Measurements from ENCODE around the gene SLC25A22. TPM values are rescaled to one million over a fixed set of nuclear protein-coding genes. Genes with fewer than 3 reads are reported as not detected.

SLC25A22 gene
- total RNA-seq, 1 experiment from 2014 or later: 38.1 TPM

DNA sequence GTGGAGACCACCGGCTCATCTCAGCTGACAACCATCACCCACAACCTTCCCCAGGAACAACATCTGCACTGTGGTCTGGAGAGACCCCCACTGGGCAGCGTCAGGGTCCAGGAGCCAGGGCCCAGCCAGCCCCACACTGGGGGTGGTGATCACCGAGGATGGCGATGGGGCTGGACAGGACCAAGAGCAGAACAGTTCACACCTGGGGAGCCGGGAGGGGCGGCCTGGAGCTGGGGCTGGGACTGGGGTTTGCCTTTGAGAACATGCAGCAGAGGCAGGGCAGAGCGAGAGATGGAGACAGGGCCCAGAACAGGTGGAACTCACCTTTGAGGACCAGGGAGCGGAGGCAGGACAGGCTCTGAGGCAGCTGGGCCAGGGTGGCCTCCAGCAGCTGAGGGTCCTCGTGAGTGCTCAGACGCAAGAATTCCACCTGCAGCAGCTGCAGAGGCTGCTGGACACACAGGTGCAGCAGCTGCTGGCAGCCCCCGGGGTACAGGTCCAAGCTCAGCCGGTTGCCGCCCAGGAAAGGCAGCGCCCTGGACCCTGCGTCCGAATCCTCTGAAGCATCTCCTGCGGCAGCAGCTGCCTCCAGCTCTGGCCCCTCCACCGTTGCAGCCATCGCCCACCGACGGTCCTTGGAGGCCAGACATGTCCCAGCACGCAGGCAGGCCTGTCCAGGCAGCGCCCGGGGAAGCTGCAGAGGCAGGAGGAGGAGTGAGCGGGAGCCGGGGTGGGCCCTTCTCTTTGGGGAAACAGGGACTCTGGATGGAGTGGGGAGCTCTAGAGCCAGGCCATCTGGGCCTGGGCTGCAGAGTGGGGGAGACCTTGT, 5.9 kb upstream of the SLC25A22 start:
- CTCF ChIA-PET: no interaction called here
- no peak for TF ChIP-seq EZH2 (IDR thresholded peaks at IDR 0.05; ENCODE audit: borderline replicate concordance, low read depth, low read length, poor library complexity, severe bottlenecking)
- TF ChIP-seq, protein P1, sequence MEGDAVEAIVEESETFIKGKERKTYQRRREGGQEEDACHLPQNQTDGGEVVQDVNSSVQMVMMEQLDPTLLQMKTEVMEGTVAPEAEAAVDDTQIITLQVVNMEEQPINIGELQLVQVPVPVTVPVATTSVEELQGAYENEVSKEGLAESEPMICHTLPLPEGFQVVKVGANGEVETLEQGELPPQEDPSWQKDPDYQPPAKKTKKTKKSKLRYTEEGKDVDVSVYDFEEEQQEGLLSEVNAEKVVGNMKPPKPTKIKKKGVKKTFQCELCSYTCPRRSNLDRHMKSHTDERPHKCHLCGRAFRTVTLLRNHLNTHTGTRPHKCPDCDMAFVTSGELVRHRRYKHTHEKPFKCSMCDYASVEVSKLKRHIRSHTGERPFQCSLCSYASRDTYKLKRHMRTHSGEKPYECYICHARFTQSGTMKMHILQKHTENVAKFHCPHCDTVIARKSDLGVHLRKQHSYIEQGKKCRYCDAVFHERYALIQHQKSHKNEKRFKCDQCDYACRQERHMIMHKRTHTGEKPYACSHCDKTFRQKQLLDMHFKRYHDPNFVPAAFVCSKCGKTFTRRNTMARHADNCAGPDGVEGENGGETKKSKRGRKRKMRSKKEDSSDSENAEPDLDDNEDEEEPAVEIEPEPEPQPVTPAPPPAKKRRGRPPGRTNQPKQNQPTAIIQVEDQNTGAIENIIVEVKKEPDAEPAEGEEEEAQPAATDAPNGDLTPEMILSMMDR (conservative IDR thresholded peaks at IDR 0.05; ENCODE audit: low read depth, low read length): no peak
- Histone ChIP-seq H3K27me3 (replicated peaks; ENCODE audit: insufficient read depth, low read depth, low read length, poor library complexity) (no peaks in the 10 kb centered on the region), H3K4me3 (ENCODE audit: low read depth, low read length, poor library complexity, severe bottlenecking) (peak overlapping the region; percentile 69), H3K9me3 (ENCODE audit: low read depth, low read length, poor library complexity, severe bottlenecking) (no peaks in the 10 kb centered on the region), H3K27ac (ENCODE audit: low read depth, low read length, poor library complexity, severe bottlenecking) (peak overlapping the region; percentile 86), H3K4me1 (ENCODE audit: insufficient read depth, low read length, poor library complexity, severe bottlenecking) (no peaks in the 10 kb centered on the region), H3K36me3 (ENCODE audit: insufficient read depth, low read length, poor library complexity, severe bottlenecking) (peaks cover 13% of the 10 kb centered on the region)
- POLR2A ChIA-PET (ENCODE audit: low non-redundant PET): no interaction called here
- BruUV-seq (replicated peaks): no TSS peak
- DNase-seq (ENCODE audit: low spot score): no peak
- intact Hi-C loops (cut with micrococcal nuclease; ENCODE audit: unreplicated experiment): no loop called here

- BruUV-seq (replicated peaks): no TSS peak
- POLR2A ChIA-PET (ENCODE audit: low non-redundant PET): no interaction called here
- CTCF ChIA-PET: no interaction called here
- no peak for TF ChIP-seq EZH2 (IDR thresholded peaks at IDR 0.05; ENCODE audit: borderline replicate concordance, low read depth, low read length, poor library complexity, severe bottlenecking)
- TF ChIP-seq, protein P1 (conservative IDR thresholded peaks at IDR 0.05; ENCODE audit: low read depth, low read length): no peak
- Histone ChIP-seq H3K36me3 (ENCODE audit: insufficient read depth, low read length, poor library complexity, severe bottlenecking) (peaks cover 13% of the 10 kb centered on the region), H3K4me1 (ENCODE audit: insufficient read depth, low read length, poor library complexity, severe bottlenecking) (no peaks in the 10 kb centered on the region), H3K27me3 (replicated peaks; ENCODE audit: insufficient read depth, low read depth, low read length, poor library complexity) (no peaks in the 10 kb centered on the region), H3K4me3 (ENCODE audit: low read depth, low read length, poor library complexity, severe bottlenecking) (no peak overlapping the region), H3K27ac (ENCODE audit: low read depth, low read length, poor library complexity, severe bottlenecking) (no peak overlapping the region), H3K9me3 (ENCODE audit: low read depth, low read length, poor library complexity, severe bottlenecking) (no peaks in the 10 kb centered on the region)
- intact Hi-C loops (cut with micrococcal nuclease; ENCODE audit: unreplicated experiment): no loop called here
- DNase-seq (ENCODE audit: low spot score): no peak
Measured at GRCh38 chr11:803467-803742, 5.3 kb upstream of the SLC25A22 start.

DNA sequence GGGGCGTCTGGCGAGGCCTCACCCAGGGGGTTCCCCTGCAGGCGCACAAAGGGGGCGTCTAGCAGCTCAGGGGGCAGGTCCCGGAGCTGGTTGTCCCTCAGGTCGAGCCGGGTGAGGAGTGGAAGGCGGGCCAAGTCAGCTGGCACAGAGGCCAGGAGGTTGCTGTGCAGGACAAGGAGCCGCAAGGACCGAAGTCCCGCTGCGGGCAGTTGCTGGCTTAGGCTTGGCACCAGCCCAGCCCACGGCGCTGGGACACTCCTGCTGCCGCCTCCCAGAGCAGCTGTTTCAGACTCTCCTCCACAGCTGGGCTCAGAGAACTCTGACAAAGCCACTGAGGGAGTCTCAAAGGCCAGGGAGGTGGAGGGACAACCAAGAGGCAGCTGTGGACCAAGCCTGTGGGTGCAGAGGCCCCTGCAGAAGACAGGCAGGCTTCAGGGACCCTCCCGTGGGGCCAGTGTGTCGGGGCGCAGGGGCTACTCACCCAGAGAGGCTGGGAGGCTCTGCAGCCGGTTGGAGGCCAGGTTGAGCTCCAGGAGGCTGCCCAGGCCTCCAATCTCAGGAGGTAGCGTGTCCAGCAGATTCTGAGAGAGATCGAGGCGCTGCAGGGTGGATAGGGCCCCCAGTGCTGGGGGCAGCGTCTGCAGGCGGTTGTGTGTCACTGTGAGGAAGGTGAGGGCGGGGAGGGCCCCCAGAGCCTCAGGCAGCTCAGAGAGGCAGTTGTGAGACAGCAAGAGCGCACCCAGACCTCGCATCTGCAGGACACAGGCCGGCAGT, 4.8 kb upstream of the SLC25A22 start:
- Histone ChIP-seq H3K27me3 (replicated peaks; ENCODE audit: insufficient read depth, low read depth, low read length, poor library complexity) (no peaks in the 10 kb centered on the region), H3K4me3 (ENCODE audit: low read depth, low read length, poor library complexity, severe bottlenecking) (no peak overlapping the region), H3K36me3 (ENCODE audit: insufficient read depth, low read length, poor library complexity, severe bottlenecking) (peaks cover 13% of the 10 kb centered on the region), H3K4me1 (ENCODE audit: insufficient read depth, low read length, poor library complexity, severe bottlenecking) (no peaks in the 10 kb centered on the region), H3K9me3 (ENCODE audit: low read depth, low read length, poor library complexity, severe bottlenecking) (no peaks in the 10 kb centered on the region), H3K27ac (ENCODE audit: low read depth, low read length, poor library complexity, severe bottlenecking) (no peak overlapping the region)
- no TSS peak for BruUV-seq (replicated peaks)
- ChIA-PET CTCF (no interaction called here), POLR2A (ENCODE audit: low non-redundant PET) (no interaction called here)
- intact Hi-C loops (cut with micrococcal nuclease; ENCODE audit: unreplicated experiment): no loop called here
- TF ChIP-seq, protein P1 (conservative IDR thresholded peaks at IDR 0.05; ENCODE audit: low read depth, low read length): no peak
- no peak for TF ChIP-seq EZH2 (IDR thresholded peaks at IDR 0.05; ENCODE audit: borderline replicate concordance, low read depth, low read length, poor library complexity, severe bottlenecking)
- no peak for DNase-seq (ENCODE audit: low spot score)

Data from A673 (cell line).